GF-D8 (cell line): ENCODE data around the gene PLD1.
"Not testable (repeated sequence)": the region's sequence is repeated elsewhere in the genome, so short reads cannot be mapped to it uniquely, and the experiment has no call there.

Experiments
- DNase-seq: peaks from one replicate; lab custom pipeline; 2025; lab: John Stamatoyannopoulos, UW

PLD1 gene

GRCh38 chr3:171814662-171815061, 4.4 kb upstream of the PLD1 start:
- DNase-seq: not testable (repeated sequence)

GRCh38 chr3:171813897-171814460, 3.7 kb upstream of the PLD1 start:
- DNase-seq: peak; percentile 99

- peak; percentile 52 for DNase-seq
Measured at GRCh38 chr3:171813278-171813896, 3.1 kb upstream of the PLD1 start.

- no peak for DNase-seq
Measured at GRCh38 chr3:171812811-171813210, 2.5 kb upstream of the PLD1 start.

DNA sequence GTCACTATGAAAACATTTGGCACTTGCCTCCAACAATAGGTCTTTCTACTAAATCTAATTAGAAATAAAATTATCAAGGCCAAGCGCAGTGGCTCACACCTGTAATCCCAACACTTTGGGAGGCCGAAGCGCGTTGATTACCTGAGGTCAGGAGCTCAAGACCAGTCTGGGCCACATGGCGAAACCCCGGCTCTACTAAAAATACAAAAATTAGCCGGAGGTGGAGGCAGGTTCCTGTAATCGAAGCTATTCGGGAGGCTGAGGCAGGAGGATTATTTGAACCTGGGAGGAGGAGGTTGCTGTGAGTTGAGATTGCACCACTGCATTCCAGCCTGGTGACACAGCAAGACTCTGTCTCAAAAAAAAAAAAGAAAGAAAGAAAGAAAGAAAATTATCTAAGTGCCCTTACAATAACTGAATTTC, 1.6 kb upstream of the PLD1 start:
- DNase-seq: no peak

DNA sequence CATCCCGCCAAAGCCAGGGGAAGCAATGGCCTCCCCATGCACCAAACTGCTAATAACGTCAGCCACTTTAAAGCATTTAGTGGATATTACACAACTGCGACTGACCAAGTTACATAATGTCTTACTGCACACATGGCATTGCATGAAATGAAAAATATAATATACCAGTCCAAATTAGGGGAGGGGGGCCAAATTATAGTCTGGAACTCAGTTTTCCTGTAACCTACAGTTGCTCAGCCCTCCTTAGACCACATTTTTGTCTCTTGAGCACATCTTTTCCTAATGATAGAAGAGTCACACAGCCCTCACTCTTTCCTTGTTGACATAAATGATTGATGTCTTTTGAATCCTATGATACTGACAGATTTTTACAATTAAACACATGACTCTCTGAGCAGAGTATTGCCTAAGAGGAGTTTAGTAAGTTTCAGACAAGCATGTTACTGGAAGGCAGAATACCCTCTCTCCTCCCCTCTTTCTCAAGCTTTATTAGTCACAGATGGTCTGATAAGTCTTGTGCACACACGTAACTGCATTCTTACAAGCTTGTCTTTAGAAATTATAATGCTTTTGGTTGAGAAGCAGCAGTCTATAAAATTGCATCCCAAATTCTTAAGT, 1.1 kb upstream of the PLD1 start:
- peak; percentile 86 for DNase-seq

GRCh38 chr3:171810629-171811294, 479 bp upstream of the PLD1 start:
- no peak for DNase-seq

- DNase-seq: no peak
Measured at GRCh38 chr3:171809611-171809860, 747 bp downstream of the PLD1 start.

DNA sequence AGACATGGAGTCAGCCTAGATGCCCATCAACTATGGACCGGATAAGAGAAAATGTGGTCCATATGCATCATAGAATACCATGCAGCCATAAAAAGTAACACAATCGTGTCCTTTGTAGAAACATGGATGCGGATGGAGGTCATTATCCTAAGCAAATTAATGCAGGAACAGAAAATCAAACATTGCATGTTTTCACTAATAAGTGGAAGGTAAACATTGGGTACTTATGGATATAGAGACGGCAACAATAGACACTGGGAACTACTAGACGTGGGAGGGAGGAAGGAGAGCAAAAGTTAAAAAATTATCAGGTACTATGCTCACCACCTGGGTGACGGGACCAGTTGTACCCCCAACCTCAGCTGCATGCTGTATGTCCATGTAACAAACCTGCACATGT, 2.5 kb downstream of the PLD1 start:
- no peak for DNase-seq

DNA sequence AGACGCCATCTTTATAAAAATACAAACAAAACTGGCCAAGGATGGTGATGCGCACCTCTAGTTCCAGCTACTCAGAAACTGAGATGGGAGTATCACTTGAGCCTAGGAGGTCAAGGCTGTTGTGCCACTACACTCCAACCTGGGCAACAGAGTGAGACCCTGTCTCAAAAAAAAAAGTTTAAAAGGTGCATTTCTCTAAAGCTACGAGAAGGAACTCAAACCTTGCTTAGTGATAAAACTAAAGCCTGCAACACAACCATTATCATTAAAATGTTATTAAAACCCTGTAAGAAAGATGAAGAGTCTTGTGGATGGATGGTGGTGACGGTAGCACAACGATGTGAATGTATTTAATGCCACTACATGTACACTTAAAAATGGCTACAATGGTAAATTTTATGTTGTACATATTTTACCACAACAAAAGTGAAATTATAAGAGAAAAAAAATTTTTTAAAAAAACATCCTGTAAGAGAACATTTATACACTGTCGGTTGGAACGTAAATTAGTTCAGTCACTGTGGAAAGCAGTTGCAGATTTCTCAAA, 3.1 kb downstream of the PLD1 start:
- no peak for DNase-seq

DNA sequence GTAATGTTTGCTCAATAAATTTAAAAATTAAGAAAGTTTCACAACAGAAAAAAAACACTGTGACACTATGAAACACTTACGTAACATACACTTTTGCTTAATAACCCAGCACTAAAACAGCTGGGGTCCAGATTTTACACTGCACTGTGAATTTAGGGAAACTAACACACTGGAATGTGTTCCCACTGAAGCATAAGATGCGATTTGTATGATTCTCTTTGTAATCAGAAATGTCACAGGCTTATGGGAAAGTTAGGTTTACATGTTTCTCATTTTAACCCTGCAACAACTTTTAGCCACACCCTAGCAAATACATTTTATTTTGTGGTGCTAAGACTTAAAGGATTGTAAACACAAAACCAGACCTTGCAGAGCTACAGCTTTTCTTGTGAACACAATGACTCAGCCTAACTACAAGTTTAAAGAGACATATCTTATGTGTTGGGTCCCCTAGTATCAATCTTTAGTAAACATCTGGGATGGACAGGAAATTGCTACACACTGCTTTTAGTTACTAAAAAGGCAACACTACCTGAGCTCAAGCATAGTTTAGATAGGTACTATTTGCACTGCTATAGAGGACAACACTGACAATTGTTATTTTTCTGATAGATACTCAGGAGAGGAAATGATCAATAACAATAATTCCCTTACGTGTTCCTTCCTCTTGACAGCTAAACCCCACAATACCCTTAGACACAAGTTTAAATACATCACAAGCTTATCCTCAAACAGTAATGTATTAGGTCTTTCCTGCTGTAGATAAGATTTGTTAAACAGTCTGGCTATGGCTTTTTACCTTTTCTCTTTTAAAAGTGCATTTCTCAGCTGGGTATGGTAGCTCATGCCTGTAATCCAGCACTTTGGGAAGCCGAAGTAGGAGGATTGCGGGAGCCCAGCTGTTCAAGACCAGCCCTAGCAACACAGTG, 3.8 kb downstream of the PLD1 start:
- DNase-seq: peak; percentile 34

DNA sequence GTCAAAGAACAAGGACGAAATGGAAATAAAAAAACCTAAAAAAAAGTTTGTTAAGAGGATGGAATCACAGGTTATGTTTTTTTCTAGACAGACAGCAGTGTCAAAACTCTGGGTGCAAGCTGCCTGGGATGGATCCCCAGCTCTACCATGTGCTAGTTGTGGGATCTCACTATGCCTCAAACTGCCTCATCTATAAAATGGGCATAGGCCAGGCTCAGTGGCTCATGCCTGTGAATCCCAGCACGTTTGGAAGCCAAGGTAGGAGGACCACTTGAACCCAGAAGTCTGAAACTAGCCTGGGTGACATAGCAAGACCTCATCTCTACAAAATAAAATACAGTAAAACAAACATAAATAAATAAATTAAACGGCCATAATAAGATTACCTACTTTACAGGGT, 4.6 kb downstream of the PLD1 start:
- DNase-seq: no peak

DNA sequence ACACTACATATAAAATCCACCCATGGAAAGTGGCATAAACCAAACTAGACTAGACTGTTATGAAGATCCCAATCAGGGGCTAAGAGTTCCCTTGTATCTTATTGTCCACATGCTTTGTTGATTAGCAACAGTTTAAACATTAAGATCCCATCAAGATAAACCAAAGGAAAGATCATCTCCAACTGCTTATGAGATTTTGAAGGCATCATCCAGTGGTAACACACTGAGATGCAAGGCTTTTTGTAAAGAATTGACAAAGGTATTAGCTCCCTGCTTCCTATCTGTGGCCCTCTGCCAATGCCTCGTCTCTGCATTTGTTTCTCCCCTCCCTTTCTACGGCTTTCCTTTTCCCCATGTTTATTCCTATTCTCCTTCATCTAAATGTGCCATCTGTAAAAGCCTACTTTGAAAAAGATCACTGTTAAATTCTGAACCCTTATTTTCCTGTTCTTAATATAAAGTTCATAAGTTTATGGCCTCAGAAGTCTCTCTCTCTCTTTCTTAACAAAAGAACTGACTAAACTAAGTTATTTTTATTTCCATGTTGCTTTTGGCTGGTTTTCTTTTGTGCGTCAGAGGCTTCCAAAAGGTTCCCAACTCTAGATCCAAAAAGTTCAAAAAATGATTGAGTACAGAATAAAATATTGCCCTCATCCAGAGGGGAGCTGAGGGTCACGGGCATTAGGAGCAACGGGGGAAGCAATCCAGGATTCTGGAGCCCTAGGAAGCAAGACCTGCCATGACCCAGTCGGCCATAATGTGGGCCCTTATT, 5.5 kb downstream of the PLD1 start:
- DNase-seq: no peak

DNA sequence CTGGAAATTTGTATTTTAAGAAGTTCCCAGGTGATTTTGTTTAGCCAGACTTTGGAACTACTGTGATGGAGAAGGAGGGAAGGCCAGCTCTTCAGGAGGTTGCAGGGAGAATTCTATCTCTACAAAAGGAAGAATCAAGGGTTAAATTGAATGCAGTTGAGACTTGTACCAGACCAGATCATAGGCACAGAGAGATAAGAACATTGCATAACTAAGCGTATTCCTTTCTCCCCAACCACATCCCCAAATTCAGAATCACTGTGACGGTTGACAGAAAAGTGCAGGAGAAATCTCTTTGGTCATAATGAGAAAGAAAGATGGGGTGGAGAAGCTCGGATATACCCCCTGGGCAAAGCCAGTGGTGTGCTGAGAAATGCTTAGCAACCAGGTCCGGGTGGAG, 7.2 kb downstream of the PLD1 start:
- peak; percentile 63 for DNase-seq

DNA sequence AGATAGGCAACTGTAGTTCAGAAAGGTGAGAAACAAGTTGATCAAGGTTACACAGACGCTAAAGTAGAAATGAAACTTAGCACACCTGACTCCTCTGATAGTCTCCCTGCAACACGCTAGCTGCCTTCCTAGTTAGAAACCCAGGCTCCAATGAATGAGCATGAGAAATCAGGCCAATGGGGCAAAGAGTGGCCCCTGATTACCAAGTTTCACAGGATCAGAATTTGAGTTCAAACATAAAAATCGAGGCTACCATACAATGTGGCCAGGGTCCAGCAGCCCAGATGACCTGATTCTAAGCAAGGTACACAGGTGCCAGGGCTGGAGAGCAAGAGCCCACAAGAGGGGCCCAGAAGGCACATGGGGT, 7.7 kb downstream of the PLD1 start:
- DNase-seq: no peak

DNA sequence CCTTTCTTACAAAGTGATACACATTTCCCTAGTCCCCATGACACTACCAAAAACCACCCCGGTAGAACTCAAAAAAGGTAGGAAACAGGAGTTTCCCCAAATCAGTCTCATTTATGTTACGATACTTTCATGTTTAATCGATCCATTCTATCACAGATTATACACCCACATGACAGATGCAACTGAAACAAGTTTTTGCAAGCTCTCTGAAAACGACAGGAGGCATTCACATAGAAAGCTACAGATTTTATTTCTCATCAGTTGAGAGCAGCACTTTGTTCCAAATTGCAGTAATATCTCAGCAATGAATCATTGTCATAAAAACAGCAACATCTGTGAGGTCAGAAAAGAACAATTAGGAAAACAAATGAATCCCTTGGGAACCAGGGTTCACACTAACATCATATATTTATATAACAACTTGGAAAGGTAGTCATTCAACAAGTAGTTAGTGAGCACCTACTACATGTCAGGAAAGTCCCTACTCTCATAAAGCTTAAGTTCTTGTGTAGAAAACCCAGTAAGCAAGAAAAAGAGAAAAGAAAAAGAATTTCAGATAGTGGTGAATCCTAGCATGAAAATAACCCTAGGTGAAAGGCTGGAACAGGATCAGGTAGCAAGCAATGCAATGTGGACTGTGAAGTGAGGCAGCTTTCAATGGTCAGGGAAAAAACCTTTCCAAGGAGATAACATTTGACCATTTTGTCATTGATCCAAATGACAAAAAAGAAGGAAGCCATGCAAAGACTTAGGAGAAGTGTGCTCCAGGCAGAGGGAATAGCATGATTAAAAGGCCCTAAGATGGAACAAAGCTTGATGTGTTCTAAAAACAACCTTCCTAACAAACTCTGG, 8.3 kb downstream of the PLD1 start:
- DNase-seq: no peak

- no peak for DNase-seq
Measured at GRCh38 chr3:171799501-171799900, 10.8 kb downstream of the PLD1 start.

GRCh38 chr3:171797873-171798272, 12.4 kb downstream of the PLD1 start:
- DNase-seq: no peak

GRCh38 chr3:171797265-171797679, 13.0 kb downstream of the PLD1 start:
- no peak for DNase-seq

GRCh38 chr3:171796625-171797264, 13.5 kb downstream of the PLD1 start:
- DNase-seq: no peak
